WTC11 (cell line): Measurements from ENCODE around the gene HADHB. TPM values are rescaled to one million over a fixed set of nuclear protein-coding genes. Genes with fewer than 3 reads are reported as not detected.

ENCODE experiments used
- ATAC-seq: fragments of 200-7000 bp; cut with Tn5 transposase; 2 replicates; pipeline ENCODE4 v1.10.0; 2021; ENCODE audit warnings: mild to moderate bottlenecking, moderate library complexity
- CTCF ChIA-PET: fragments of 300-600 bp; sonication (Branson Sonifier 250); formaldehyde crosslinking; loops from one replicate; lab custom pipeline; 2021; ENCODE audit warnings: antibody characterized with exemption; lab: Charles Lee
- POLR2A ChIA-PET: fragments of 350-600 bp; sonication (Branson Sonifier 250); formaldehyde crosslinking; loops from one replicate; lab custom pipeline; 2021; ENCODE audit warnings: antibody characterized with exemption; lab: Charles Lee
- DNase-seq: peaks from one replicate; pipeline ENCODE4 v3.0.0; 2021; ENCODE audit warnings: low spot score
- H3K27ac Mint-ChIP-seq: 2 replicates; pipeline ENCODE4 v1.8.0; 2021; ENCODE audit warnings: mixed read lengths
- H3K27me3 Mint-ChIP-seq: 2 replicates; pipeline ENCODE4 v1.8.0; 2021; ENCODE audit warnings: low read depth, mild to moderate bottlenecking, moderate library complexity, mixed read lengths
- H3K36me3 Mint-ChIP-seq: 2 replicates; pipeline ENCODE4 v1.8.0; 2021; ENCODE audit warnings: mixed read lengths
- H3K4me1 Mint-ChIP-seq: 2 replicates; pipeline ENCODE4 v1.8.0; 2022; ENCODE audit warnings: mixed read lengths
- H3K4me3 Mint-ChIP-seq: 2 replicates; pipeline ENCODE4 v1.8.0; 2021; ENCODE audit warnings: mild to moderate bottlenecking, moderate library complexity, mixed read lengths
- H3K9me3 Mint-ChIP-seq: 2 replicates; pipeline ENCODE4 v1.8.0; 2021; ENCODE audit warnings: mixed read lengths
- ATF3 ChIP-seq: sonication (generic); formaldehyde crosslinking; conservative IDR thresholded peaks from 2 replicates; pipeline ENCODE4 v1.8.1; 2022; ENCODE audit warnings: mild to moderate bottlenecking, missing genetic modification reagents
- CREB1 ChIP-seq: sonication (generic); formaldehyde crosslinking; IDR thresholded peaks from 2 replicates; pipeline ENCODE4 v1.8.0; 2023; ENCODE audit warnings: mild to moderate bottlenecking, missing genetic modification reagents
- E2F4 ChIP-seq: sonication (generic); formaldehyde crosslinking; IDR thresholded peaks from 2 replicates; pipeline ENCODE4 v1.8.1; 2022; ENCODE audit warnings: low read depth, mild to moderate bottlenecking, moderate library complexity, missing genetic modification reagents, borderline replicate concordance
- ELF4 ChIP-seq: sonication (generic); formaldehyde crosslinking; IDR thresholded peaks from 2 replicates; pipeline ENCODE4 v1.8.1; 2022; ENCODE audit warnings: low read depth, mild to moderate bottlenecking, moderate library complexity, missing genetic modification reagents
- FOXJ3 ChIP-seq: sonication (generic); formaldehyde crosslinking; IDR thresholded peaks from 2 replicates; pipeline ENCODE4 v1.9.0; 2021; ENCODE audit warnings: missing genetic modification reagents, mild to moderate bottlenecking, borderline replicate concordance
- GRHL2 ChIP-seq: fragments of 250-450 bp; sonication (Bioruptor Pico); IDR thresholded peaks from 2 replicates; pipeline ENCODE4 v1.8.0; 2022; ENCODE audit warnings: mild to moderate bottlenecking, moderate library complexity; ENCODE audit not compliant: insufficient replicate concordance, severe bottlenecking
- MAX ChIP-seq: sonication (generic); formaldehyde crosslinking; IDR thresholded peaks from 2 replicates; pipeline ENCODE4 v1.8.0; 2022; ENCODE audit warnings: mild to moderate bottlenecking, missing genetic modification reagents
- MYBL2 ChIP-seq: sonication (generic); formaldehyde crosslinking; IDR thresholded peaks from 2 replicates; pipeline ENCODE4 v1.8.1; 2023; ENCODE audit warnings: mild to moderate bottlenecking, moderate library complexity, missing genetic modification reagents
- PRDM15 ChIP-seq: sonication (generic); formaldehyde crosslinking; IDR thresholded peaks from 2 replicates; pipeline ENCODE4 v1.8.0; 2022; ENCODE audit warnings: missing genetic modification reagents
- USF2 ChIP-seq: sonication (generic); formaldehyde crosslinking; IDR thresholded peaks from 2 replicates; pipeline ENCODE4 v1.8.1; 2023; ENCODE audit warnings: mild to moderate bottlenecking, missing genetic modification reagents, moderate library complexity
- ZBTB21 ChIP-seq: sonication (generic); formaldehyde crosslinking; IDR thresholded peaks from 2 replicates; pipeline ENCODE4 v1.8.1; 2023; ENCODE audit warnings: mild to moderate bottlenecking, missing genetic modification reagents, borderline replicate concordance
- ZNF232 ChIP-seq: sonication (generic); formaldehyde crosslinking; IDR thresholded peaks from 2 replicates; pipeline ENCODE4 v1.8.0; 2022; ENCODE audit warnings: mild to moderate bottlenecking, missing genetic modification reagents
- total RNA-seq: library from RNA; stranded (reverse); gene quantifications from 3 replicates; pipeline ENCODE4 v1.2.3, GENCODE V29; 2021
- TF ChIP-seq, protein P1 (sequence below): sonication (generic); formaldehyde crosslinking; IDR thresholded peaks from 2 replicates; pipeline ENCODE4 v1.8.1; 2023; ENCODE audit warnings: mild to moderate bottlenecking, missing genetic modification reagents
- TF ChIP-seq, protein P2 (sequence below): fragments of 250-450 bp; sonication (Bioruptor Pico); IDR thresholded peaks from 2 replicates; pipeline ENCODE4 v1.9.0; 2021; ENCODE audit warnings: mild to moderate bottlenecking
- TF ChIP-seq, protein P3 (sequence below): sonication (generic); formaldehyde crosslinking; IDR thresholded peaks from 2 replicates; pipeline ENCODE4 v1.8.1; 2023; ENCODE audit warnings: mild to moderate bottlenecking, missing genetic modification reagents, borderline replicate concordance

The HADHB gene
- total RNA-seq, 1 experiment from 2014 or later, result 60.7 TPM

DNA sequence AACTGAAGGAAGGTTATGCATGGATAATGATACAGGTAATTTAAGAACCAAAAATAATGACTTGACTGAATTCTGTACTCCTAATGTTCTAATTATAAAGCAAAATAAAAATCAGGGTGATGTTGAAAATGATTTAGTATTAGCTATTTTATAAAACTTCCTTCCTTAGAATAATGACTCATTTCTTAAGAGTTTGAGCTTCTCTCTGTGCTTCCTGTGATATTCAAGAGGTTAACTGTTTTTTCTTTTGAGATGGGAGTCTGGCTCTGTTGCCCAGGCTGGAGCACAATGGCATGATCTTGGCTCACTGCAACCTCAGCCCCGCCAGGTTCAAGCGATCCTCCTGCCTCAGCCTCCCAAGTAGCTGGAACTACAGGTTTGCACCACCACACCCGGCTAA is 15.1 kb upstream of the HADHB start (continued):
- TF ChIP-seq ATF3 (CRISPR knock-in tag) (no peak), GRHL2 (CRISPR knock-in tag) (no peak), ZBTB21 (CRISPR knock-in tag) (no peak), USF2 (CRISPR knock-in tag) (no peak), FOXJ3 (CRISPR knock-in tag) (no peak), E2F4 (CRISPR knock-in tag) (no peak)

GRCh38 chr2:26230806-26231205 is 13.9 kb upstream of the HADHB start:
- Mint-ChIP-seq H3K4me3 (no peak overlapping the region), H3K36me3 (peaks cover 86% of the 10 kb centered on the region), H3K27me3 (no peaks in the 10 kb centered on the region), H3K4me1 (no peaks in the 10 kb centered on the region), H3K9me3 (peaks cover 13% of the 10 kb centered on the region), H3K27ac (no peak overlapping the region)
- DNase-seq (no peak), ATAC-seq (no peak)
- POLR2A ChIA-PET, result no interaction called here
- CTCF ChIA-PET, result no interaction called here
- TF ChIP-seq, protein P1, sequence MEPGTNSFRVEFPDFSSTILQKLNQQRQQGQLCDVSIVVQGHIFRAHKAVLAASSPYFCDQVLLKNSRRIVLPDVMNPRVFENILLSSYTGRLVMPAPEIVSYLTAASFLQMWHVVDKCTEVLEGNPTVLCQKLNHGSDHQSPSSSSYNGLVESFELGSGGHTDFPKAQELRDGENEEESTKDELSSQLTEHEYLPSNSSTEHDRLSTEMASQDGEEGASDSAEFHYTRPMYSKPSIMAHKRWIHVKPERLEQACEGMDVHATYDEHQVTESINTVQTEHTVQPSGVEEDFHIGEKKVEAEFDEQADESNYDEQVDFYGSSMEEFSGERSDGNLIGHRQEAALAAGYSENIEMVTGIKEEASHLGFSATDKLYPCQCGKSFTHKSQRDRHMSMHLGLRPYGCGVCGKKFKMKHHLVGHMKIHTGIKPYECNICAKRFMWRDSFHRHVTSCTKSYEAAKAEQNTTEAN (CRISPR knock-in tag), result no peak
- TF ChIP-seq, protein P2, sequence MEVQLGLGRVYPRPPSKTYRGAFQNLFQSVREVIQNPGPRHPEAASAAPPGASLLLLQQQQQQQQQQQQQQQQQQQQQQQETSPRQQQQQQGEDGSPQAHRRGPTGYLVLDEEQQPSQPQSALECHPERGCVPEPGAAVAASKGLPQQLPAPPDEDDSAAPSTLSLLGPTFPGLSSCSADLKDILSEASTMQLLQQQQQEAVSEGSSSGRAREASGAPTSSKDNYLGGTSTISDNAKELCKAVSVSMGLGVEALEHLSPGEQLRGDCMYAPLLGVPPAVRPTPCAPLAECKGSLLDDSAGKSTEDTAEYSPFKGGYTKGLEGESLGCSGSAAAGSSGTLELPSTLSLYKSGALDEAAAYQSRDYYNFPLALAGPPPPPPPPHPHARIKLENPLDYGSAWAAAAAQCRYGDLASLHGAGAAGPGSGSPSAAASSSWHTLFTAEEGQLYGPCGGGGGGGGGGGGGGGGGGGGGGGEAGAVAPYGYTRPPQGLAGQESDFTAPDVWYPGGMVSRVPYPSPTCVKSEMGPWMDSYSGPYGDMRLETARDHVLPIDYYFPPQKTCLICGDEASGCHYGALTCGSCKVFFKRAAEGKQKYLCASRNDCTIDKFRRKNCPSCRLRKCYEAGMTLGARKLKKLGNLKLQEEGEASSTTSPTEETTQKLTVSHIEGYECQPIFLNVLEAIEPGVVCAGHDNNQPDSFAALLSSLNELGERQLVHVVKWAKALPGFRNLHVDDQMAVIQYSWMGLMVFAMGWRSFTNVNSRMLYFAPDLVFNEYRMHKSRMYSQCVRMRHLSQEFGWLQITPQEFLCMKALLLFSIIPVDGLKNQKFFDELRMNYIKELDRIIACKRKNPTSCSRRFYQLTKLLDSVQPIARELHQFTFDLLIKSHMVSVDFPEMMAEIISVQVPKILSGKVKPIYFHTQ, result no peak
- TF ChIP-seq CREB1 (CRISPR knock-in tag) (no peak), E2F4 (CRISPR knock-in tag) (no peak), MAX (CRISPR knock-in tag) (no peak), MYBL2 (CRISPR knock-in tag) (no peak), PRDM15 (no peak), ZNF232 (CRISPR knock-in tag) (no peak), ELF4 (CRISPR knock-in tag) (no peak)
- TF ChIP-seq, protein P3, sequence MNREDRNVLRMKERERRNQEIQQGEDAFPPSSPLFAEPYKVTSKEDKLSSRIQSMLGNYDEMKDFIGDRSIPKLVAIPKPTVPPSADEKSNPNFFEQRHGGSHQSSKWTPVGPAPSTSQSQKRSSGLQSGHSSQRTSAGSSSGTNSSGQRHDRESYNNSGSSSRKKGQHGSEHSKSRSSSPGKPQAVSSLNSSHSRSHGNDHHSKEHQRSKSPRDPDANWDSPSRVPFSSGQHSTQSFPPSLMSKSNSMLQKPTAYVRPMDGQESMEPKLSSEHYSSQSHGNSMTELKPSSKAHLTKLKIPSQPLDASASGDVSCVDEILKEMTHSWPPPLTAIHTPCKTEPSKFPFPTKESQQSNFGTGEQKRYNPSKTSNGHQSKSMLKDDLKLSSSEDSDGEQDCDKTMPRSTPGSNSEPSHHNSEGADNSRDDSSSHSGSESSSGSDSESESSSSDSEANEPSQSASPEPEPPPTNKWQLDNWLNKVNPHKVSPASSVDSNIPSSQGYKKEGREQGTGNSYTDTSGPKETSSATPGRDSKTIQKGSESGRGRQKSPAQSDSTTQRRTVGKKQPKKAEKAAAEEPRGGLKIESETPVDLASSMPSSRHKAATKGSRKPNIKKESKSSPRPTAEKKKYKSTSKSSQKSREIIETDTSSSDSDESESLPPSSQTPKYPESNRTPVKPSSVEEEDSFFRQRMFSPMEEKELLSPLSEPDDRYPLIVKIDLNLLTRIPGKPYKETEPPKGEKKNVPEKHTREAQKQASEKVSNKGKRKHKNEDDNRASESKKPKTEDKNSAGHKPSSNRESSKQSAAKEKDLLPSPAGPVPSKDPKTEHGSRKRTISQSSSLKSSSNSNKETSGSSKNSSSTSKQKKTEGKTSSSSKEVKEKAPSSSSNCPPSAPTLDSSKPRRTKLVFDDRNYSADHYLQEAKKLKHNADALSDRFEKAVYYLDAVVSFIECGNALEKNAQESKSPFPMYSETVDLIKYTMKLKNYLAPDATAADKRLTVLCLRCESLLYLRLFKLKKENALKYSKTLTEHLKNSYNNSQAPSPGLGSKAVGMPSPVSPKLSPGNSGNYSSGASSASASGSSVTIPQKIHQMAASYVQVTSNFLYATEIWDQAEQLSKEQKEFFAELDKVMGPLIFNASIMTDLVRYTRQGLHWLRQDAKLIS (CRISPR knock-in tag), result no peak
